ENCODE results near the gene APCDD1.
A peak's percentile ranks its signal among the peaks of the same experiment; 100 is the strongest.

Gene APCDD1

GRCh38 chr18:10523544-10523943, 69.1 kb downstream of the APCDD1 start:
- TF ChIP-seq ZFX (IDR thresholded peaks at IDR 0.05; ENCODE audit: borderline replicate concordance): no peak
- TF ChIP-seq, protein P1, sequence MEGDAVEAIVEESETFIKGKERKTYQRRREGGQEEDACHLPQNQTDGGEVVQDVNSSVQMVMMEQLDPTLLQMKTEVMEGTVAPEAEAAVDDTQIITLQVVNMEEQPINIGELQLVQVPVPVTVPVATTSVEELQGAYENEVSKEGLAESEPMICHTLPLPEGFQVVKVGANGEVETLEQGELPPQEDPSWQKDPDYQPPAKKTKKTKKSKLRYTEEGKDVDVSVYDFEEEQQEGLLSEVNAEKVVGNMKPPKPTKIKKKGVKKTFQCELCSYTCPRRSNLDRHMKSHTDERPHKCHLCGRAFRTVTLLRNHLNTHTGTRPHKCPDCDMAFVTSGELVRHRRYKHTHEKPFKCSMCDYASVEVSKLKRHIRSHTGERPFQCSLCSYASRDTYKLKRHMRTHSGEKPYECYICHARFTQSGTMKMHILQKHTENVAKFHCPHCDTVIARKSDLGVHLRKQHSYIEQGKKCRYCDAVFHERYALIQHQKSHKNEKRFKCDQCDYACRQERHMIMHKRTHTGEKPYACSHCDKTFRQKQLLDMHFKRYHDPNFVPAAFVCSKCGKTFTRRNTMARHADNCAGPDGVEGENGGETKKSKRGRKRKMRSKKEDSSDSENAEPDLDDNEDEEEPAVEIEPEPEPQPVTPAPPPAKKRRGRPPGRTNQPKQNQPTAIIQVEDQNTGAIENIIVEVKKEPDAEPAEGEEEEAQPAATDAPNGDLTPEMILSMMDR (IDR thresholded peaks at IDR 0.05): no peak
- no peak overlapping the region for H3K27ac ChIP-seq

GRCh38 chr18:10524507-10525370, 70.3 kb downstream of the APCDD1 start:
- H3K27ac ChIP-seq: no peak overlapping the region
- TF ChIP-seq ZFX (IDR thresholded peaks at IDR 0.05; ENCODE audit: borderline replicate concordance): no peak
- TF ChIP-seq, protein P1 (IDR thresholded peaks at IDR 0.05): no peak

DNA sequence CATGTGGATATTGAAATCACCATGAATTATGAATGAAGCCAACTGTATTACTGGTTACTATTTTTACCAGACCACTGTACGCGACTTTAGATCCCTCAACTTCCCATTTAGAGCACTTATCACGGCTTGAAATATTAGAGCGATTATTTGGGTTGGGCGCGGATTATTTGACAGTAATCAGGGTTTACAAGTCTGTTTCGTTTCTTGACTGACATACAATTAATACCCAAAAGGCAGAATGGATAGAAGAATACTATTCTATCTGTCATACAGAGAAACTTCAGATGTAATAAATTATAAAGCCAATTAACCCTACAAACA, 70.9 kb downstream of the APCDD1 start:
- no peak overlapping the region; the same call in 1 of the 2 replicates for H3K27ac ChIP-seq
- no peak for TF ChIP-seq ZFX (IDR thresholded peaks at IDR 0.05; ENCODE audit: borderline replicate concordance)
- TF ChIP-seq, protein P1 (IDR thresholded peaks at IDR 0.05): no peak

DNA sequence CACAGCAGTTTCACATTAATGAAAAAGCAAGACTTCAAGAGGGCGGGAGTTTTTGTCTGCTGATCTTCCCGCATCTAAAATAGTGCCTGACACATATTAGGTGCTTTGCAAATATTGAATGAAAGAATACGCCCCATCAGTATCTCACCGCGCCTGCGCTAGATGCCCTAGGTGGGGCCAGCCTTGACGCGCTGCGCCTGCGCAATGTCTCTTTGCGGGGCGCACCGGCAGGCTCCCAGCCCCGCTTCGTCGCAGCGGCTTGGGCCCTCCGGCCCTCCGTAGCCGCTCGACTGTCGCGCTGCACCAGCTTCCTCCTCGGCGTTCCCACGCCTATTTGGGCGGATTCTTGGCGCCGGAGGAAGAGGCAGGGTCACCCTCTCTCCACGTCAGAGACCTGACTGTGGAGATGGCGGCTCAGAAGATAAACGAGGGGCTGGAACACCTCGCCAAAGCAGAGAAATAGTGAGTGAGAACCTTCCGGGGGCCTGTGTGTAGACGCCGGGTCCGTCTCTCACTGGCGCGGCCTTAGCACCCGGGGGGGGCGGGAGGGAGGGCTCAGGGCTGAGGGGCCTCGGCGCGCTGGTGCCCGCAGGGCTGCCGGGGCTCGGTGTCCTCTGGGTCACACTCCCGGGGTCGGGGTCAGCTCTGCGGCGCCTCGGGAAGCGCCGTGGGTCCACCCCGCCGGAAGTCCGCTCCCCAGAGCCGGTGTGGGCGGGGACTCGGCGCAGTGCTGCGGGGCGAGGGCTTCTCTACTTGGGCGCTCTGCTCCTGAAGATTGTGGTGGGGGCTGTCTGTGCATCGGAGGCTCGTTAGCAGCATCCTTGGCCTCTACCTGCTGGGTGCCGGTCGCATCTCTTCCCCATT, 71.5 kb downstream of the APCDD1 start, which contains the start of gene NAPG:
Gene NAPG (plus strand): TSS at position 331 of the 864 bp plus-strand sequence. CDS start 76 bp downstream, at position 407.
- peak within 1 kb of the TSS; percentile 70 for H3K27ac ChIP-seq
- TF ChIP-seq ZFX (IDR thresholded peaks at IDR 0.05; ENCODE audit: borderline replicate concordance): no peak
- TF ChIP-seq, protein P1 (IDR thresholded peaks at IDR 0.05): no peak

- H3K27ac ChIP-seq: peak overlapping the region; percentile 70
- TF ChIP-seq, protein P1 (IDR thresholded peaks at IDR 0.05): no peak
These were observed 72.1 kb downstream of the APCDD1 start for GRCh38 chr18:10526561-10526949.

- TF ChIP-seq, protein P1 (IDR thresholded peaks at IDR 0.05): no peak
- no peak for TF ChIP-seq ZFX (IDR thresholded peaks at IDR 0.05; ENCODE audit: borderline replicate concordance)
- no peak overlapping the region for H3K27ac ChIP-seq
These were observed 74.0 kb downstream of the APCDD1 start for GRCh38 chr18:10528439-10528838.
